Pancreas (tissue), 10 donors: ENCODE data around the gene DSCAM. TPM values are rescaled to one million over a fixed set of nuclear protein-coding genes. Genes with fewer than 3 reads are reported as not detected.

Experiments used
- ATAC-seq, 4 donors: fragments of 200-7000 bp; cut with Tn5 transposase; one replicate each; pipeline versions ENCODE4 v1.8.0 to v1.9.1; 2020; ENCODE audit warnings: mild to moderate bottlenecking in 4 of 4, moderate library complexity in 4 of 4
- DNase-seq, 6 donors: peaks; one replicate each; pipeline ENCODE4 v3.0.0-alpha.2; 2020
- FAIRE-seq: peaks from 2 replicates; lab custom pipeline; 2012; peaks lifted over from hg19 to GRCh38; lab: Jason Lieb, UNC
- H3K27ac ChIP-seq, 4 donors: fragments of 200-600 bp; sonication (generic); 1 replicate in 3 of 4; 2 replicates in 1 of 4; pipeline versions ENCODE4 v1.5.0 to v1.8.0; 2020
- H3K27me3 ChIP-seq, 4 donors: fragments of 200-600 bp; one replicate each; pipeline ENCODE4 v1.8.0; 2021
- H3K36me3 ChIP-seq, 3 donors: fragments of 200-600 bp; sonication (generic) in 1 of 3; one replicate each; pipeline versions ENCODE4 v1.5.0 to v1.8.0; 2020 to 2021
- H3K4me1 ChIP-seq, 3 donors: fragments of 200-600 bp; one replicate each; pipeline ENCODE4 v1.8.0; 2021
- H3K4me3 ChIP-seq, 4 donors: fragments of 200-600 bp; sonication (generic) in 2 of 4; one replicate each; pipeline versions ENCODE4 v1.5.0 to v1.8.0; 2020 to 2021
- H3K9me3 ChIP-seq, 4 donors: fragments of 200-600 bp; one replicate each; pipeline ENCODE4 v1.8.0; 2021
- WGBS, 2 donors: extraction: QIAGEN DNeasy Blood & Tissue Kit; methylation state at CpG; one replicate each; pipeline ENCODE4 v1.1.7; 2013; 5-methylcytosine and 5-hydroxymethylcytosine counted together
- intact Hi-C, 3 donors: fragments of 100-400 bp; cut with DNase I; formaldehyde crosslinking; loops; one replicate each; pipeline versions ENCODE4 v1.11.1 to v1.14.2; 2022
- polyA plus RNA-seq, 2 donors: library from polyadenylated mRNA; stranded (reverse); fragments of 200-250 nt; gene quantifications; one replicate each; pipeline ENCODE4 v1.2.3, GENCODE V29; 2013
- total RNA-seq, 6 donors: library from RNA; stranded (reverse); fragmentation: NEBNext Ultra II Directional in 4 of 6; extraction: Animal tissue kit (Norgen Biotek cat#: 25700) in 4 of 6; gene quantifications; one replicate each; pipeline versions ENCODE4 v1.2.1 to v1.2.4, GENCODE V29; 2021 to 2023
- TF ChIP-seq, protein P1 (sequence below), 4 donors: fragments of 200-600 bp; sonication (generic) in 3 of 4; IDR thresholded peaks; one replicate each; pipeline versions ENCODE4 v1.5.0 to v1.8.0; 2021; ENCODE audit warnings: antibody characterized with exemption in 4 of 4
- donor health status: healthy with polysubstance abuse.
- donor health status: DM: no; HTN: no; CAD: no; lungs with moderate emphysema.
- donor health status: DM: no; HTN: no; CAD: no.
- donor health status: control.
- donor health status: control.
- donor health status: Bipolar disorder and iron deficiency.
- donor health status: DM: yes; HTN: yes; CAD: no.
- donor health status: DM: no; HTN: no; CAD: no.
- donor health status: DM: no; HTN: no; CAD: no.
- donor health status: DM: yes; HTN: yes; CAD: no.

Gene DSCAM
- total and polyA plus RNA-seq, 8 donors, result 0.05 to 0.77 (median 0.14) TPM

DNA sequence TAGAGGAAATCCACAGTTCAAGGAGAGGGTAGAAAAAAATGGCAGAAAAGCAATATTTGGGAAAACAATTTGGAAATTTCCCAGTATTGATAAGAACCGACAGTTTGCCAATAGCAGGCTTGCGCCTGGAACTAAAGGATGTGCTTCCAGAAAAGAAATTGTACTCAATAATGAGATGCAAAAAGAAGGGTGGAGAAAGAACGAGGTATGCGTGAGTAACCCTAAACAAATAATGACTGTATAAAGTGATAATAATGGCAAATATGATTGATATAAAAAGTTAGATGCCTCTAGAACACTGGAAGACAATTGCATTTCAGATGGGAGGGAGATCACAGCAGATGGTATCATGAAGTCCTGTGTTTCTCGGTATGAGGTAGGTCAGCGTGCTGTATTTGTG lies 458.9 kb downstream of the DSCAM start:
- DNase-seq (no peak), FAIRE-seq (no peak), ATAC-seq (no peak)
- Histone ChIP-seq H3K27ac (no peak overlapping the region), H3K9me3 (no peaks in the 10 kb centered on the region), H3K4me1 (no peaks in the 10 kb centered on the region), H3K27me3 (peaks cover 0 to 13% (median 0%) of the 10 kb centered on the region in 4 donors), H3K36me3 (no peaks in the 10 kb centered on the region), H3K4me3 (no peak overlapping the region)
- intact Hi-C loops, result loop anchor here in 1 of 3 donors (10.0 kb wide), 1 partner anchor 243 kb away; no protein-coding TSS in a partner anchor
- 49 to 53% methylated on average over 6 of the region's 6 CpGs for WGBS, 2 donors
- TF ChIP-seq, protein P1, sequence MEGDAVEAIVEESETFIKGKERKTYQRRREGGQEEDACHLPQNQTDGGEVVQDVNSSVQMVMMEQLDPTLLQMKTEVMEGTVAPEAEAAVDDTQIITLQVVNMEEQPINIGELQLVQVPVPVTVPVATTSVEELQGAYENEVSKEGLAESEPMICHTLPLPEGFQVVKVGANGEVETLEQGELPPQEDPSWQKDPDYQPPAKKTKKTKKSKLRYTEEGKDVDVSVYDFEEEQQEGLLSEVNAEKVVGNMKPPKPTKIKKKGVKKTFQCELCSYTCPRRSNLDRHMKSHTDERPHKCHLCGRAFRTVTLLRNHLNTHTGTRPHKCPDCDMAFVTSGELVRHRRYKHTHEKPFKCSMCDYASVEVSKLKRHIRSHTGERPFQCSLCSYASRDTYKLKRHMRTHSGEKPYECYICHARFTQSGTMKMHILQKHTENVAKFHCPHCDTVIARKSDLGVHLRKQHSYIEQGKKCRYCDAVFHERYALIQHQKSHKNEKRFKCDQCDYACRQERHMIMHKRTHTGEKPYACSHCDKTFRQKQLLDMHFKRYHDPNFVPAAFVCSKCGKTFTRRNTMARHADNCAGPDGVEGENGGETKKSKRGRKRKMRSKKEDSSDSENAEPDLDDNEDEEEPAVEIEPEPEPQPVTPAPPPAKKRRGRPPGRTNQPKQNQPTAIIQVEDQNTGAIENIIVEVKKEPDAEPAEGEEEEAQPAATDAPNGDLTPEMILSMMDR (IDR thresholded peaks at IDR 0.05), result no peak

DNA sequence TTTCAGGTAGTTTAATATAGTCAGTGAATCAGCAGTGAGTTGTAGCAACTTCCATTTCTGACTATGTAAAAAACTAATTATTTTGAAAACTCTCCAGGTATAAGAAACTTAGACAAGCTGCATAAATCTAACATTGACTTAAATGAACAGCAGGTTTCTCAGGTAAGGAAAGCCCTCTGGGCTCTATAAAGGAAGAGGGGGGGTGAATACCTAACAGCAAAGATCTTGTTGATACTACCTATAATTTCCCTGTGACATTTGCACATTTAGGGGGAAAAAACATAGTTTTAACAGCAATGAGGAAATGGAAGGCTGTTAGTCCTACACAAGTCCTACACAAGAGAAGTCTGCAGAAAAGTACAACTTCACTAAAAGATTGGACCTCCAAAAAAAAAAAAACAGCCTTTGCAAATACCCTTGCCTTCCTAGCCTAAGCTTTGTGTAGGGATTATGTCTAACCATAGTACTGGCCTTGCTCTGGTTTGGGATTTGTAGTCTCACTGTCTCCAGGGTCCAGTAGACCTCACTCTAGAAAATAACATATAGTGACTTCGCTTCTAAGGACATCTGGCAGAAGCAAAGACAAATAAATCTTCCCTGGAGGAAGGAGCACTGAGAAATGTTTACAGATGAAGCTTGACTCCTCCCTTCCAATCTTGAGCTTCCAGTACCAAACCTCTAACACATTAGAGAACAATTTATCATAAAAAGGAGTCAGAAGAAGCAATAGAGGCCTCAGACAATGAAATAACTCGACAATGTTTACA lies 459.8 kb downstream of the DSCAM start:
- intact Hi-C loops, result loop anchor here in 1 of 3 donors (10.0 kb wide), 1 partner anchor 242 kb away; no protein-coding TSS in a partner anchor
- Histone ChIP-seq H3K9me3 (no peaks in the 10 kb centered on the region), H3K36me3 (no peaks in the 10 kb centered on the region), H3K4me1 (no peaks in the 10 kb centered on the region), H3K27me3 (peaks cover 0 to 13% (median 0%) of the 10 kb centered on the region in 4 donors), H3K27ac (no peak overlapping the region), H3K4me3 (no peak overlapping the region)
- FAIRE-seq, result no peak
- WGBS, 2 donors, result 41 to 52% methylated on average over 2 of the region's 2 CpGs
- TF ChIP-seq, protein P1 (IDR thresholded peaks at IDR 0.05), result no peak
- no peak for ATAC-seq
- no peak for DNase-seq

DNA sequence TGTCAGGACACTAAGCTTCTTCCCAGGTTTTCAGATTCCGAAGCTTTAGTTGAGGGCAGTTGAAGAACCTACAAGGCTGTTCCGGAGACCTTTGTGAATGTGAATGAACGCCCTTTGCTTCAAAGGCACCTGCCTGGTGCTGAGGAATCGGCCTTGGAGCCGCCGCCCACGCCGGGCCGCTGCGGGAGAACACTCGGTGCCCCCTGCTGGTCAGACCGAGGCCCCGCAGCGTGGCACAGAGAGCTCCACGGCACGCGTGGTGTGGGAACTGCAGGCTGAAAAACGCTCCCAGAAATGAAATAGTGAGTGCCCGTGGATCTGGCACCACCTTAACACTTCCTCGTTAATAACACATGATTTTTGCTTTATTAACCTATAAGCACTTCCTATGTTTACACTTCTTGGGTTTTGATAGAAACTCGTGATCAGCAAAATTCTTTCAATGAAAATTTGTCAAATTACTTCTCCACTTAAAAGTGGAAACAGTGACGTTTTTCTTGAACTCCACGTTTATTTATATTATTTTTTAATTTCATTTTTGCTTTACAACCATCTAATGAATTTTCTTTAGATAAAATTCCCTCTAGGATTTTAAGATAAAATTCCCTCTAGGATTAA lies 460.6 kb downstream of the DSCAM start:
- ATAC-seq (peak; percentile 76 to 98 (median 95)), DNase-seq (peak; percentile 50 to 86 (median 68)), FAIRE-seq (no peak)
- intact Hi-C loops, result loop anchor here in 1 of 3 donors (10.0 kb wide), 1 partner anchor 242 kb away; no protein-coding TSS in a partner anchor
- Histone ChIP-seq H3K4me1 (no peaks in the 10 kb centered on the region), H3K4me3 (no peak overlapping the region), H3K27ac (no peak overlapping the region), H3K36me3 (no peaks in the 10 kb centered on the region), H3K9me3 (no peaks in the 10 kb centered on the region), H3K27me3 (peaks cover 0 to 13% (median 0%) of the 10 kb centered on the region in 4 donors)
- TF ChIP-seq, protein P1 (IDR thresholded peaks at IDR 0.05), result peak; percentile 69 to 92 (median 86)
- 2 to 10% methylated on average over 23 of the region's 23 CpGs for WGBS, 2 donors

DNA sequence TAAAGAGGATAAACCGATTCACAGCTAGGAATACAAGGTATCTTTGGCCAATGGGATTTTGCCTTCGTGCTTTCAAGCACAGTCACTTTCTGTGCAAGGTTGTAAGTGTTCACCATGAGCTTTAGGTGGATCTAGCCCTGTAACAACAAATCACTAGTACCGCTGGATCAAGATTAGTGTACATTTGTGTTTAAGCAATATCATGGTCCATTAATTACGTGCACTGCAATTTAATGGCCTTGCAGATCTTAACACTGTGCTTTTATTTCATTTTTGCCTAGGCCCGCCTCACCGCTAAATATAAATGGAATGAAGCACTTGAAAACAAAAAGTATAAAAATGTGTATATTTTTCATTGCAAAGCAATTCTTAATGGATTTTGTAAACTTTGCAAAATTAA lies 461.1 kb downstream of the DSCAM start:
- TF ChIP-seq, protein P1 (IDR thresholded peaks at IDR 0.05), result no peak
- no peak for DNase-seq
- intact Hi-C loops, result loop anchor here in 2 of 3 donors (2.0 to 10.0 kb wide), 2 partner anchors 241 to 243 kb away; no protein-coding TSS in a partner anchor
- Histone ChIP-seq H3K4me1 (no peaks in the 10 kb centered on the region), H3K9me3 (no peaks in the 10 kb centered on the region), H3K4me3 (no peak overlapping the region), H3K27me3 (peaks cover 0 to 13% (median 0%) of the 10 kb centered on the region in 4 donors), H3K27ac (no peak overlapping the region), H3K36me3 (no peaks in the 10 kb centered on the region)
- WGBS, 2 donors, result 77 to 79% methylated on average over 6 of the region's 6 CpGs
- no peak for FAIRE-seq
- ATAC-seq, result no peak
